ENCODE data around the gene CNTNAP2.

- TF ChIP-seq ARNT (IDR thresholded peaks at IDR 0.05), result no peak
- TF ChIP-seq SP1 (IDR thresholded peaks at IDR 0.05), result no peak
- no peak for TF ChIP-seq LEF1 (IDR thresholded peaks at IDR 0.05; ENCODE audit: borderline replicate concordance)
- TF ChIP-seq BHLHE40 (IDR thresholded peaks at IDR 0.05; ENCODE audit: borderline replicate concordance), result no peak
- no peak for TF ChIP-seq FOXK2 (IDR thresholded peaks at IDR 0.05)
- no peak for TF ChIP-seq SUZ12 (IDR thresholded peaks at IDR 0.05)
- TF ChIP-seq HDGF (IDR thresholded peaks at IDR 0.05; ENCODE audit: borderline replicate concordance), result no peak
- no peak for TF ChIP-seq NFRKB (IDR thresholded peaks at IDR 0.05)
- no peak for TF ChIP-seq PKNOX1 (IDR thresholded peaks at IDR 0.05)
- no peak for TF ChIP-seq ZNF384 (IDR thresholded peaks at IDR 0.05)
- TF ChIP-seq CTBP1 (IDR thresholded peaks at IDR 0.05; ENCODE audit: borderline replicate concordance), result no peak
- no peak for TF ChIP-seq FOXM1 (IDR thresholded peaks at IDR 0.05; ENCODE audit: borderline replicate concordance)
- no peak for TF ChIP-seq ELF4 (IDR thresholded peaks at IDR 0.05)
Observed at GRCh38 chr7:146894927-146895326, 778.3 kb downstream of the CNTNAP2 start.
